GM21526 (cell line): ENCODE measurements around the gene KRTAP20-1.

Experiments used
- ATAC-seq: cut with Tn5 transposase; IDR thresholded peaks from one replicate; pipeline ENCODE4 v1.9.1; 2021; ENCODE audit warnings: moderate library complexity; ENCODE audit not compliant: unreplicated experiment, low FRiP score

KRTAP20-1 gene, protein sequence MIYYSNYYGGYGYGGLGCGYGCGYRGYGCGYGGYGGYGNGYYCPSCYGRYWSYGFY

DNA sequence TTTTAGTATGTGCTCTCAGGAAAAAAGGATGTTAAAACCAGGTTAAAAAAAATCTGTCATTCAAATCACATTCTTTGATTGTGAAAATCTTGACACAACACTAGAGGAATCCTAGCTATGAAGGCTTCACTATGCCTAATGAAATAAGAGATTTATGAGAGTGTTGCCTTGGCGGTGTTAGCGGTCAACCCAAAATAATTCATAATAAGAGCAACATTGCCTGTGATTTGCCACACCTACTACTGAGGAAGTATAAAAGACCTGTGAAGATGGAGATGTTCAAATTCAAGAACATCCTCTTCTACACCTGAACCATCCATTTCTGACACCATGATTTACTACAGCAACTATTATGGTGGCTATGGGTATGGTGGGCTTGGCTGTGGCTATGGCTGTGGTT is at the start of gene KRTAP20-1:
TSS of gene KRTAP20-1 (plus strand) at position 301 of the 400 bp plus-strand sequence. CDS start at position 331, 30 bp downstream.
- ATAC-seq = no peak

DNA sequence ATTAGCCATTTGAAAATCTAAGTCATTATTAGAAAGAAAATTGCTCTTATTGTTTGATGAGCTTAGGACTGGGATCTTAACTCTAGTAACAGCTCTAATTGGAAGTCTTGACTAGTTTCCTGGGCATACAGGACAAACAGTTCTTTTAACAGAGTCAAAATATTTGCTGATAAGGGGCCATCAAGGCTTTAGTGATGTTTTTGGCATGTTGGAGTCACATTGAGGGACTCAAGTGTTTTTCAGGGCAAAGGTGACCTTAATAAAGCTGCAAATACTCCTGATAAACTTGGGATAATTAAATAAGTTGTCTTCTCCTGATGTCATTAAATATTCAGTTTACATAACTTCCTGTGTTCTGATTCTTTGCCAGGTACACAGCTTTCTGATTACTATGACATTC is 48.6 kb upstream of the KRTAP20-1 start:
- no peak for ATAC-seq

DNA sequence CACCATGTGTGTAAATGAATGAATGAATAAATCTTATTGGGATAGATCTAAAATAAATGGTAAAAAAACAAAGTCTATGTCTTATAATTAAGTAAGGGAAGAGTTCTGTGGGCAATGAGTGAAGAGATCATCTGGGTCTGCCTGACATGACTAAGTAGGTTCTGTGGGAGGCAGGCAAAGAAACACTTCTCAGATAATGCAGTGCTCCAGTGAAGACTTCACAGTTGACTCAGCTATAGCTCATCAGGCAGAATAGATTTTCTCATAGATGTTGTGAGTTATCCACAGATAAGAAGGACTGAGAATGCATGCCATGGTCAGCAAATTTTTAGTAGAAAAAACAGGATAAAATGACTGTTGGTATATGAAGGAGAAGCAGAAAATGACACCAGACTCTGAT is 38.5 kb upstream of the KRTAP20-1 start:
- ATAC-seq = no peak

DNA sequence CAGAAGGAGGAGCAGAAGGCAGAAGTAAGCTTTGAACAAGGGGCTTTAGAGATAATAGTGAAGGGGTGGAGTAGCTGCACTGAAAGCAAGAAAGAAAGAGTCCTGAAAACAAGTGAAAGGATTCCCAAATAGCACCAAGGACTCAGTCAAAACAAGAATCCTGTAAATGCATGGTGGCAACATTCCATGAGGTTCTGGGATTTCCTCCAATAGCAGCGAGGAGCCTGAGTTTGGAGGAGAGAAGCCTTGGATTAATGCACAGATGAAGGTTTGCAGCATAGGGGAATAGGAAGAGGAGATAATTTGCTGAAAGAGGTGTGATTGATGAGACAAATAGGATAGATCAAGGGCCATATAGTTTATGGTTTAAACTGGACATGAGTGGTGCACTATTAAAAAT is 36.9 kb upstream of the KRTAP20-1 start:
- ATAC-seq = no peak

DNA sequence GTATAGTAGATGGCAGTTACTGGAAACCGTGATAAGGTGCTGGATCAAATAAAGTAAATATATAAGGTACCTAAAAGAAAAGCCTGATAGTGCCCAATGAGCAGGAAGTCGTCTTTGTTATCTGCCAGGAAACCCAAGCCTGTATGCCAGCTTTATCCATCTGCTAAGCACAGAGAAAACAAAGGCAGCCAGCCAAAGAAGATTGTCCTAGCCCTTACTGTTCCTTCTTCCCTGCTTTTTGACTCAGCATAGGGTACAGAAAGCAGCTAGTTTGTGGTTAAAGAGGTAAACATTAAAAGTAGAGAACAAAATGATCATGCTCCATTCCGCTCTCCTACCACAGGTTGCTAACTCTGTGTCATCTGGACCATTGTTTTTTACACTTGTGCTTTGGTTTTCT is 36.1 kb upstream of the KRTAP20-1 start:
- no peak for ATAC-seq

DNA sequence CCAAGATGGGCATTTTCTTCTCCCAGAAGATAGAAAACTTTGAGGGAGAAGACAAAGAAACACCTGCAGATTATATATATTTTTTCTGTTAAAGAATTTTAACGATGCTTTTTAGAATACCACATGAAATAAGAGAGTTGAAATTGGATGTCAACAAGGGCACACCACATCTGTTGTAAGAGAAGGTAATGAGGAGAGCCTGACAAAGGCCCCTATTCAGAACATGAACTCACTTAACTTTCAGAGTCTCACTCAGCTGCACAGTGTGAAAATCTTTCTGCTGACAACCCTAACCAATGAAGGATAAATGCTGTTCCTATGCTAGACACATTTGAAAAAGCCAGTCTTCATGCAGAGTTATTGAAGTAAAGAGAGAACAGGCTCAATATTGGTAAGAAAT is 33.4 kb upstream of the KRTAP20-1 start:
- ATAC-seq = no peak

DNA sequence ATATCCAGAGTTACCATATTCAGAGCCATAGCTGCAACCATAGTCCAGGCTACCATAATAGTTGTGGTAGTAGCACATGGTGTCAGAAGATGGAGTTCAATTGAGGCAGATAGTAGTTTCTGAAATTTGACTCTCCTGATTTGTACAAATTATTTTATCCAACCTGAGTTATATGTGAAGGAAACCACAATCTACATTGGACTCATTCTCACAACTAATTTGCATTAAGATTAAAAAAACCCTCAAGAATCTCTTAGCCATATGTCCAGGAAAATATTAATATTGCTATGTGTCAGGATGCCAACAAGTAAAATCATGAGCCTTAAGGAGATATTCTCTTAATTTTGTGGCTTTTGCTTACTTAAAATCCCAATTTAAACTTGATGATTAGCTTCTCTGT is 25.9 kb upstream of the KRTAP20-1 start, which contains the start of gene KRTAP22-2:
TSS of gene KRTAP22-2 (minus strand) at position 101 of the 400 bp plus-strand sequence.
- ATAC-seq = no peak

DNA sequence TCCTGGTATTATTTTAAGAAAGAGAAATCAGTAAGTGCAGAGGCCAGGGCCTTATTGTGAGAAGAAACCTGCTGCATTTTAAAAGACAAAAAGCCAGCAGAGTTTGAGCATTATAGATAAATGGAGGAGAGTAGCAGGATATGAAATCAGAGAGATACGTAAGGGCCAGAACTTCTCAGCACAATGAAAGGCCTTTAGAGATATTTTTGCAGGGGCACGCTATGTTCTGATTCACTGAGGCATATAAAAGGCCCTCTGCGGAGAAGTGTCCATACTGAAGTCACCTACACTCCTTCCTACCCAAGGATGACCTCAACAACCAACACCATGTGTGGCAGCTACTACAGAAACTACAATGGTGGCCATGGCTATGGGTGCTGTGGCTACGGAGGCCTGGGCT is 24.1 kb upstream of the KRTAP20-1 start, which contains the start of gene KRTAP6-3:
TSS of gene KRTAP6-3 (plus strand) at position 301 of the 400 bp plus-strand sequence. CDS start at position 307, 6 bp downstream.
- ATAC-seq = no peak

DNA sequence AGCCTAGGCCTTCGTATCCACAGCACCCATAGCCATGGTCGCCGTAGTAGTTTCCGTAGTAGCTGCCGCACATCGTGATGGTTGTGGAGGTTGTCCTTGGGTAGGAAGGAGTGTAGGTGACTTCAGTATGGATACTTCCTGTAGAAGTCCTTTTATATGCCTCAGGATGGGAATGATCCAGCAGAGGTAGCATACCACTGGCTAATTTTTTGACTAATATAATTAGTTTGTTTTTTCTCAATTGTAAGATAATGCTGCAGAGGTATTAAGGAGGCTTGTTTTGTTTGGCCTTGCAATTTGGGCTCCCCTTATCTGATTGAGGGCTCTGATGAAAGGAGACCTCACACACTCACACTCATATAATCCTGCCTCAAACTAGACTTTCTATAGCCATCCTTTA is 17.4 kb upstream of the KRTAP20-1 start, which contains the start of gene KRTAP6-2:
TSS of gene KRTAP6-2 (minus strand) at position 101 of the 400 bp plus-strand sequence. CDS start at position 73, 28 bp downstream.
- ATAC-seq = no peak

DNA sequence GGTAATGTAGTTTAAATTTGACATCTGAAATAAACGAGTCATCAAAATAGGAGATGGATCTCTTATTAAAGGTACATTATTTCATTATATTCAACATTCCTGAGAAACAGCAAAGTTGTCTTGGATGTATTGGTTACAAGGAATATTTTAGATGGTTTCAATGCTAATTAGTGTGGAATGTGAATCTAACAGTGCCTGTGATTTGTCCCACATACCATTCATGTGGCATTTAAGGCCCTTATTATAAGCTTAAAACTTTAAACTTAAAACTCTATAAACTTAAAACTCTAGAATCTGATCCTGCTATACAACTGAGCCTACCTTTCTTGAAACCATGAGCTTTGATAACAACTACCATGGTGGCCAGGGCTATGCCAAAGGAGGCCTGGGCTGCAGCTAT is 15.4 kb upstream of the KRTAP20-1 start, which contains the start of gene KRTAP22-1:
TSS of gene KRTAP22-1 (plus strand) at position 301 of the 400 bp plus-strand sequence.
- ATAC-seq = no peak

DNA sequence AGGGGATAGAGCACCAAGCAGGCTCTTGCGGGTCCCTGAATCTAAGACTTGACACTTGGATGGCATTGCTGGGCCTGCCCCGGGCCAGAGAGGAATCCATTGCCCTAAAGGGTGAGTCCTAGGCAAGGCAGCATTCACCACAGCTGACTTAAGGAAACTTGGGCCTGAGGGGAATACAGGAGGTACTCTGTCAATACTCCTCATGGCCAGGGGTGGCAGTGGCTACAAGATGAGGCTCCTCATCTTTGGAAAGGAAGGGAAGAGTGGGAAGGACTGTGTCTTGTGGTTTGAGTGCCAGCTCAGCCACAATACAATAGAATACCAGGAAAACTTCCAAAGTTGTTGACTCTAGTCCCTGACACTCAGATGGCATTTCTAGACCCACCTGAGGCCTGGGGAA is 10.3 kb upstream of the KRTAP20-1 start:
- no peak for ATAC-seq

DNA sequence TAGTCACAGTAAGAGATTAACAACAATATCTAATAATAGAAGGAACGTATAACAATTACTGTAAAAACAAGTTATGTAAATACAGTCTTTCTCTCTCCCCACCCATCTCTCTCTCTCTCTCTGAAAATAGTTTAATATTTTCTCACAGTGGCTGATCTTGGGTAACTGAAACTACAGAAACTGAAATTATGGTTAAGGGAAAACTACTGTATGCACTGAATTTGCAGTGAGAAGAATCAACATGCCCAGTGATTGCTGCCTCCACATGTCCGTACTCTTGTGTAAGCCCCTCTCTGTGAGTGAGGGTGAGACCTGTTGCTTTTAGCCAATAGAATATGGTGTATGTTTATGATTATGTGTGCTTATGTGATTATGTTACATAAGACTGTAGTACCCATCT is 4.1 kb upstream of the KRTAP20-1 start:
- ATAC-seq = no peak

DNA sequence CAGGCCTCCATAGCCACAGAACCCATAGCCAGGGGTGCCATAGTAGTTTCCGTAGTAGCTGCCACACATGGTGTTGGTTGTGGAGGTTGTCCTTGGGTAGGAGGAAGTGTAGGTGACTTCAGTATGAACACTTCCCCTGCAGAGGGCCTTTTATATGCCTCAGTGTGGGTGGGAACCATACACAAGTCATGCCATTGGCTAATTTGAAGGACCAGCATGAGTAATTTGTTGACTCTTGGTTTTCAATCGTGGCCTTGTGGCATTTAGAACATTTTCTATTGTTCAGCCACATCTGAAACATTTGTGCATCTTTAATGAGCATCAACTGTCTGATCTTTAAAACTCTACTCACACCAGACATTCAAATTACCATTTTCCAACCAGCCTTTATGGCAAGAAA is 2.4 kb upstream of the KRTAP20-1 start, which contains the start of gene KRTAP6-1:
TSS of gene KRTAP6-1 (minus strand) at position 95 of the 400 bp plus-strand sequence. CDS start at position 69, 26 bp downstream.
- ATAC-seq = no peak

DNA sequence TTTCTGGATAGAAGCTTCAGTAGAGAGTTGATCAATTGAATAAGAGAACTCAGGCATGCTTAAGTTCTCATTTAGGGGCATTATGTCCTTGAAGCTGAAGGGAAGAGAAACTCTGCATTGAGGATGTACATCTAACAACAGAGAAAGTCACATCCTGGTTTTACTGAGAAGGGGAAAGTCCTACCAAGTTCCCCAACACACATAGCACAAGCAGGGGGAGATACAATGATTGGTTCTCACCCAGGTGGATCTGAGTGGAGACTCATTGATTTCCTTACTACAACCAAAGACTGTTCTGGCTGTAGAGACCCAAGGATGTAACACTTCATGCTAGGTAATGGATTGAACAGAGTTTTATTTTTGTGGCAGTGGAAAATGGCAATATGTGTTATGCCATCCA is 1.0 kb upstream of the KRTAP20-1 start:
- no peak for ATAC-seq

DNA sequence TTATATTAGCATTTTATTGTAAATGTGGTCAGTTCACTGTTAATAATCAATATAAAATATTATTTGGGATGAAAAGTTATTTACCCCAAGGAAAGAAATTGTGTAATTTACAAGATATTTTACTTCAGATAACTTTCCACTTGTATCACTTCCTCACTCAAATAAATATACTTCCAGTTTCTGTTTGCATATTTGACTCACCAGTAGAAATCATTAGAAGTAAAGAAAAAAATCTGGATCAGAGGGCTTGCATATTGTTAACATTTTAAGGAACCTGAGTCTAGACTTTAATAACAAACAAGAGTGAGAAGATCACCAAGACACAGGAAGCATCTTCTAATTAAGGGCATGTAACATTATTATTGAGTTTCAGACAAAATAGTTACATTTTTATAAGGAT is 3.9 kb downstream of the KRTAP20-1 start:
- ATAC-seq = no peak

DNA sequence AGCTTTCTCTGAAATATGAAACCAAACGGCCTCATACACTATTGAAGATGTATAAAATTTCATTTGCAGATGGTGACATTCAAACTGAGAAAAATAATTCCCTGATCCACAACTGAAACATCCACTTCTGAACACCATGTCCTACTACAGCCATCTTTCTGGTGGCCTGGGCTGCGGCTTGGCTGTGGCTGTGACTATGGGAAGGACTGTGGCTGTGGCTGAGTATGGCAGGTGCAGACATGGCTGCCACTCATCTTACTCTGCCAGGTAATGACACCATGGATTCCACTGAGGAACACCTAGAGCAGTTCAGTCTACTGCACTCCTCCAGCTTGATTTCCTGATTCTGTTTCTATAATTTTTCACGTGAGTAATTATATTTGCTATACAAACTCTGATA is 4.3 kb downstream of the KRTAP20-1 start, which contains the start of gene KRTAP20-4:
TSS of gene KRTAP20-4 (plus strand) at position 106 of the 400 bp plus-strand sequence.
- ATAC-seq = no peak

DNA sequence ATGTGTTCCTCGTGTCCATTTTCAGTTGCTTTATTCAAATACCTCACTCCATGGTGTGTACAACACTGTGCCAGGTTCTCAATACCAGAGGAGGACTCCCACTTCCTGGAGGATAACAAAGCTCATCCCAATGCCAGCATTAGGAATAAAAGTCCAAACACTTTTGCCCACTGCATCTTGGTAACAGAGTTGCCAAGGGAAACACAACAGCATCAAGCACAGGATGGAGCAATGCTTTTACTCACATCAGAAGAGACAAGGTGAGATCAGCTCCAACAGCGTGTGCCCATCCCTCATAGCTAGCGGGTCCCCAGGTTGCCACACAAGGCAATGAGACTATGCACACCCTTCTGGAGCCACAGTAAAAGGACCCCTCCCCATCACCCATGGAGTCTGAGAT is 7.1 kb downstream of the KRTAP20-1 start:
- no peak for ATAC-seq

DNA sequence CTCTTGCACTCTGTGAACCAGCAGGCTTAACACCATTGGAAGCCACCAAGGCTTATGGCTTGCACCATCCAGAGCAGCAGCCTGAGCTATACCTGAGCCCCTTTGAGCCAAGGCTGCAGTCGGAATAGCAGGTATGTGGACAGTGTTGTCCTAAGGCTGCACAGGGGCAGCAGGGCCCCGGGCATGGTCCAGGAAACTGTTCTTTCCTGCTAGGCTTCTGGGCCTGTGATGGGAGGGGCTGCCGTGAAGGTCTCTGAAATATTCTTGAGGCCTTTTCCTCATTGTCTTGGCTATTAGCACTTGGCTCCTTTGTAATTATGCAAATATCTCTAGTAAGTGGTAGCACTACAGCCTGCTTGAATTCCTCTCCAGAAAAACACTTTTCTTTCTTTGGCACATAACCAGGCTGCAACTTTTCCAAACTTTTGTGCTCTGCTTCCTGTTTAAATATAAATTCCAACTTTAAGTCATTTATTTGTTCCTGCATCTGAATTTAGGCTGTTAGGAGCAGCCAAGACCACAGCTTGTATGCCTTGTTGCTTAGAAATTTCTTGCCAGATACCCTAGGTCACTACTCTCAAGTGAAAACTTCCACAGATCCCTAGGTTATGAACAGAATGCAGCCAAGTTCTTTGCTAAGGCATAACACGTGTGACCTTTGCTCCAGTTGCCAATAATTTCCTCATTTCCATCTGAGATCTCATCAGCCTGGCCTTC is 9.4 kb downstream of the KRTAP20-1 start:
- no peak for ATAC-seq

DNA sequence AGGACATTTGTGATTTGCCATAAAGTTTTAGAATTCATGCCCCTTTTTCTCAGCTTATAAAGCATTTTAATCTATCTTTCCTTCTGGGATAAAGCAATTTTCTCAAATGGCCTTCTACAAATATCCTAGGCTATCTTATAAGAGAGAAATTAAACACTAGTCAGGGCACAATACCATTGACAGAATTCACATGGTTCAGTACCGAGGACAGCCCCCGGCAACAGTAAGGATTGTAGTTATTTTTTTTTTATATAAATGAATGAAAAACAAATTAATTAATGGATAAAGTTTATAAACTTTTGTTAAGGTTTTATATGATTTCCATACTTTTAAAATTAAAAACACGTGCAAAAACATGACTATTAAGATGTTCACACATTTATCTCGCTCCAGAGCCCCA is 11.9 kb downstream of the KRTAP20-1 start:
- no peak for ATAC-seq

DNA sequence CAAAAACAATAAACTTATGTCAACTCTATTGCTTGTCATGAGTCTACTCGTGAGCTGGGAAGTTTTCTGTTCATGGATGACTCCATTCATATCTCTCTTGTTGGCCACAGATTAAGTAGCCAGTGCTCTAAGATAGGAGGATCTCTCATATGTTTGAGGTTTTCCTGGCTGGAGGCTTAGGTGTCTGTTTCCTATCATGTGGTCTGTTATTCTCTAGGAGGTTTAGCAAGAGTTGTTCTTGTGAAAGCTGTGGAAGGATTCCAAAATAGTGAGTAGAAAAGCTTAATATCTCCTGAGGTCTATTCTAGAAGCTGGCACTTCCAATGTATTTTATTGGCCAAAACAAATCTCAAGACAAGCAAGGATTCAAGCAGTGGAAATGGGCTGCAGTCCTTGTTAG is 13.0 kb downstream of the KRTAP20-1 start:
- ATAC-seq = no peak

DNA sequence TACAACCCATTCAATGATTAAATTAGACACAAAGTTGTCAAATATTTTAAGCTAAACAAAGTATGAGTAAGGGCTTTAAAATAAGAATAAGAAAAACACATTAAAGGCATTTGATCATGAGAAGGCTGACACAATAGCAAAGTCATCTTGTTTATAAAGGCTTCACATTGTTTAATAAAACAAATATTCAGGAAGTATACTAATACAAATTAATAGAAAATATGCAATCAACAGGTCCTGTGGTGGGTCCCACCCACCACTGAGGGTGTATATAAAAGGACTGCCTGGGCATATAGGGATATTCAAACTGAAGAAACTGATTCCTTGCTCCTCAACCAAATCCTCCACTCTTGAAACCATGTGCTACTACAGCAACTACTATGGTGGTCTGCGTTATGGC is 18.7 kb downstream of the KRTAP20-1 start, which contains the start of gene KRTAP20-2:
TSS of gene KRTAP20-2 (plus strand) at position 301 of the 400 bp plus-strand sequence. CDS start at position 359, 58 bp downstream.
- ATAC-seq = no peak

DNA sequence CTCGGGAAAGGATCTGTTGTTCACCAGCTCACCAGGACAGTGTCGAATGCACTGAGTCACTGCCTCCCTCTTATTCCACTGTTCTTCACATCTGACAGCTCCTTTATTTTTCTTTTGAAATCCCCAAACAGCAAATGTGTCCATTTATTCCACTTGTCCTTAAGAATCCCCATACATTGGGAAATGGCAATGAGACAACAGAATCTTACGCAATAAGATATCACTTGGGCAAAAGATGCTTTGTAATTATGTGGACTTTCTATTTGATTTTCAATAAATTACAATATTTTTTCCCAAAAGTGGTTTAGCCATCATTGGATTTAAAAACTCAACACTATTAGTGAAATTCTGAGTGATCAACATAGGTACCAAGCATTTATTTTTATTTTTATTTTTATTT is 22.5 kb downstream of the KRTAP20-1 start:
- ATAC-seq = no peak
